ENCODE results near the gene PDE6B. TPM values are rescaled to one million over a fixed set of nuclear protein-coding genes. Genes with fewer than 3 reads are reported as not detected.

PDE6B gene
- total and polyA plus RNA-seq, 4 donors, result 1.1 to 4.0 (median 2.1) TPM

DNA sequence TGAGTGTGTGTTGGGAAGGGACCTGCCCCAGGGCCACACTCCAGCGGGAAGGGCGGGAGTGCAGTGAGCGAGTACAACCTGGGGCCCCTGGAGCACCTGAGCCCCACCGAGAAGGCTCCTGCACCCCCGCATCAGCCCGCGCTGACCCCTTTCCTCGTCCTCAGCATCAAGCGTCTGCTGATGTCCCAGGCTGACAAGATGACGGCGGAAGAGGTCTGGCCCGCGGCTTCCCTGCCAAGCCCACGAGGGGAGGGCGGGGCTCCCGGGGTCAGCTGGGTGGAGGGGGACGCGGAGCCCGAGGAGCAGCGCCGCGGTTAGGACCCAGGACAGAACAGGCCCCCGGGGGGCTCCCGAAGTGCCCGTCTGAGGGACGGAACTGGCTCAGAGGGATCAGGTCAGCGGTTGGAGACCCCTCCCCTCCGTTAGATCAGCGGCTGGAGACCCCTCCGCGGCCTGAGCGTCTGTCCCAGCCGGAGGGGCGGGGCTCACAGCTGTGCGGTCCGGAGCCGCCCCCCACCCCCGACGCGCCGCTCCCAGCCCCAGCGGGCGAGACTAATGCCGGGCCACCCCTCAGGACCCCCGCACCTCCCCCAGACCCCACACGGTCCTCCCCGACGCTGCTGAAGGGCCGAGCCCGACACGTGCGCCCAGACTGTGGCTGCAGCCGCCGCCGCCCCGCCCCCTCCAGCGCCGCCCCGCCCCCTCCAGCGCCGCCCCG is 55.7 kb downstream of the PDE6B start:
- no peaks in the 10 kb centered on the region for H3K36me3 ChIP-seq (ENCODE audit: control insufficient read depth in 1 of 2, insufficient read depth in 2 of 2, low read length in 1 of 2)
- DNase-seq (peak; percentile 84 to 87), ATAC-seq (ENCODE audit: low FRiP score) (no peak)
- intact Hi-C loops (cut with DNase I), result no loop called here
- H3K9me3 ChIP-seq (ENCODE audit: control insufficient read depth, low read length), result no peaks in the 10 kb centered on the region
- no peaks in the 10 kb centered on the region for H3K27me3 ChIP-seq (ENCODE audit: control insufficient read depth in 1 of 2, insufficient read depth in 2 of 2, low read length in 1 of 2)
- H3K4me1 ChIP-seq (ENCODE audit: control insufficient read depth in 1 of 2, insufficient read depth in 2 of 2, low read length in 2 of 2), result no peaks in the 10 kb centered on the region
- no peak overlapping the region for H3K27ac ChIP-seq (ENCODE audit: low read depth in 1 of 2, low read length in 2 of 2)
- H3K4me3 ChIP-seq (ENCODE audit: low read length in 2 of 2), result no peak overlapping the region
- WGBS, 2 donors, result 4 to 9% methylated on average over 24 to 58 of the region's 62 CpGs

GRCh38 chr4:681736-682451 is 56.5 kb downstream of the PDE6B start:
- 82 to 91% methylated on average over 43 to 58 of the region's 58 CpGs for WGBS, 2 donors
- H3K36me3 ChIP-seq (ENCODE audit: control insufficient read depth in 1 of 2, insufficient read depth in 2 of 2, low read length in 1 of 2), result no peaks in the 10 kb centered on the region
- H3K9me3 ChIP-seq (ENCODE audit: control insufficient read depth, low read length), result no peaks in the 10 kb centered on the region
- no peak for ATAC-seq (ENCODE audit: low FRiP score)
- DNase-seq, result peak; percentile 58 to 77
- H3K4me1 ChIP-seq (ENCODE audit: control insufficient read depth in 1 of 2, insufficient read depth in 2 of 2, low read length in 2 of 2), result no peaks in the 10 kb centered on the region
- no peak overlapping the region for H3K27ac ChIP-seq (ENCODE audit: low read depth in 1 of 2, low read length in 2 of 2)
- H3K27me3 ChIP-seq (ENCODE audit: control insufficient read depth in 1 of 2, insufficient read depth in 2 of 2, low read length in 1 of 2), result no peaks in the 10 kb centered on the region
- intact Hi-C loops (cut with DNase I), result no loop called here
- no peak overlapping the region for H3K4me3 ChIP-seq (ENCODE audit: low read length in 2 of 2)

DNA sequence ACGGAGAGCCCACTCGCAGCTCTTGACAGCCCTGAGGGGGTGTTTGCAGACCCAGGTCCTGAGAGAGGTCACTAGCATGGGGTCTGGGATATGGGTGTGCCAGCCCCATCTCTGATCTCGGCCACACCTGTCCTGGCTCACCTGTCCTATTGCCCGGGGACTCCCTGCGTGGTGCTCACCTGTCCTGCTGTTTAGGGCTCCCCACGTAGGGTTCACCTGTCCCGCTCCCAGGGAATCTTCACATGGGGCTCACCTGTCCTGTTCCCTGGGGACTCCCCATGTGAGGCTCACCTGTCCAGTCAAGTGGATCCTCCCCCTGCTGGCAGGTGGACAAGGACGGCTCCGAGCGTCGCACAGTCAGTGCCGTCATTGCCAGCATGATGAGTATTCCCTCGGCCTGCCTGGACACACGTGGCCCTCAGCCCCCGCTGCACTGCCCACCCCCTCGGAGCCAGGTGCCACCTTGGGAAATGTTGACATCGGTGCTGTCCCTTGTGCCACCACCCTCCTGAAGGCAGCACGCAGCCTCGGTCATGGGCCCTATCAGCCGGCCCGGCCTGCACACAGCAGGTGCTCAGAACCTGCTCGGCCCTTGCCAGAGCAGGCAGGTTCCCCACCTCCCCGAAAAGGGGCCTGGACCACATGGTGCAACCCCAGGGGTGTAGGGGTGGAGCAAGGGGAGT is 57.3 kb downstream of the PDE6B start:
- H3K36me3 ChIP-seq (ENCODE audit: control insufficient read depth in 1 of 2, insufficient read depth in 2 of 2, low read length in 1 of 2), result no peaks in the 10 kb centered on the region
- no peaks in the 10 kb centered on the region for H3K4me1 ChIP-seq (ENCODE audit: control insufficient read depth in 1 of 2, insufficient read depth in 2 of 2, low read length in 2 of 2)
- H3K4me3 ChIP-seq (ENCODE audit: low read length in 2 of 2), result no peak overlapping the region
- H3K27me3 ChIP-seq (ENCODE audit: control insufficient read depth in 1 of 2, insufficient read depth in 2 of 2, low read length in 1 of 2), result no peaks in the 10 kb centered on the region
- H3K27ac ChIP-seq (ENCODE audit: low read depth in 1 of 2, low read length in 2 of 2), result no peak overlapping the region
- 93% methylated on average over 23 of the region's 23 CpGs for WGBS, 2 donors
- intact Hi-C loops (cut with DNase I), result no loop called here
- H3K9me3 ChIP-seq (ENCODE audit: control insufficient read depth, low read length), result no peaks in the 10 kb centered on the region
- ATAC-seq (ENCODE audit: low FRiP score), result no peak
- DNase-seq, result peak in 1 of 2 donors; percentile 49

DNA sequence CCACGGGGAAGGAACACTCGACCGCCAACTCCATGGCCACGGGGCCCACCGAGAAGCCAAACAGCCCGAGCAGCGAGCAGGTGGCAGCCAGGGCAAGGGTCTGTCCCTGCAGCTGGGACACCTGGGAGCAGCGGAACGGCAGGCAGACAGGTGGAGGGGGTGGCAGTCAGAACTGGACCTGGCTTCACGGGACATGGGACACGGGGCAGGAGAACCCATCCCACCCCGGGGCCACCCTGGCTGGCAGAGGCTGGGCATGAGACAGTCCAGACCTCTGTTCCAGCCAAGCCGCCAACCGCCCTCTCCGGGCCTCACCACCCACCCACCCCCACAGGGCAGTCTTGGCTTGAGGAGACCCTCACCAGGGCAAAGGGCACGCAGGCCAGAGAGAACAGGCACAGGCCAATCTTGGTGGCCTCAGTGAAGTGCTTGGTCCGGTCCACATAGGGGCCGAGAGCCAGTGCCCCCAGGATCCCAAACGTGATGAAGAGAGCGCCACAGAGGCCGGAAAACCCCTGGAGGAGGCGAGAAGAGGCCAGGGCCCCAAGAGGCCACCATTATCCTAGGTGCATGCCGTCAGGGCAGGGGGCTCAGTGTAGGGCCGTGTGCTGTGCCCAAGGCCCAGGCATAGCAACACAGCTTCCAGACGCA is 58.0 kb downstream of the PDE6B start:
- no peaks in the 10 kb centered on the region for H3K27me3 ChIP-seq (ENCODE audit: control insufficient read depth in 1 of 2, insufficient read depth in 2 of 2, low read length in 1 of 2)
- ATAC-seq (ENCODE audit: low FRiP score) (no peak), DNase-seq (peak in 1 of 2 donors; percentile 48)
- H3K27ac ChIP-seq (ENCODE audit: low read depth in 1 of 2, low read length in 2 of 2), result no peak overlapping the region
- WGBS, 2 donors, result 86% methylated on average over 25 of the region's 25 CpGs
- H3K9me3 ChIP-seq (ENCODE audit: control insufficient read depth, low read length), result no peaks in the 10 kb centered on the region
- H3K4me3 ChIP-seq (ENCODE audit: low read length in 2 of 2), result no peak overlapping the region
- intact Hi-C loops (cut with DNase I), result no loop called here
- no peaks in the 10 kb centered on the region for H3K36me3 ChIP-seq (ENCODE audit: control insufficient read depth in 1 of 2, insufficient read depth in 2 of 2, low read length in 1 of 2)
- no peaks in the 10 kb centered on the region for H3K4me1 ChIP-seq (ENCODE audit: control insufficient read depth in 1 of 2, insufficient read depth in 2 of 2, low read length in 2 of 2)

- ATAC-seq (ENCODE audit: low FRiP score), result peak; percentile 26
- no peaks in the 10 kb centered on the region for H3K27me3 ChIP-seq (ENCODE audit: control insufficient read depth in 1 of 2, insufficient read depth in 2 of 2, low read length in 1 of 2)
These were observed 58.7 kb downstream of the PDE6B start for GRCh38 chr4:683982-684622.

GRCh38 chr4:684623-685327 is 59.4 kb downstream of the PDE6B start:
- H3K4me1 ChIP-seq (ENCODE audit: control insufficient read depth in 1 of 2, insufficient read depth in 2 of 2, low read length in 2 of 2), result no peaks in the 10 kb centered on the region
- no peak for ATAC-seq (ENCODE audit: low FRiP score)
- peak in 1 of 2 donors; percentile 53 for DNase-seq
- no peaks in the 10 kb centered on the region for H3K36me3 ChIP-seq (ENCODE audit: control insufficient read depth in 1 of 2, insufficient read depth in 2 of 2, low read length in 1 of 2)
- WGBS, 2 donors, result 84 to 87% methylated on average over 21 of the region's 21 CpGs
- intact Hi-C loops (cut with DNase I), result no loop called here
- H3K27ac ChIP-seq (ENCODE audit: low read depth in 1 of 2, low read length in 2 of 2), result no peak overlapping the region
- no peaks in the 10 kb centered on the region for H3K9me3 ChIP-seq (ENCODE audit: control insufficient read depth, low read length)
- no peaks in the 10 kb centered on the region for H3K27me3 ChIP-seq (ENCODE audit: control insufficient read depth in 1 of 2, insufficient read depth in 2 of 2, low read length in 1 of 2)
- H3K4me3 ChIP-seq (ENCODE audit: low read length in 2 of 2), result no peak overlapping the region

More at GRCh38 chr4:683982-684622, 58.7 kb downstream of the PDE6B start:
- H3K4me1 ChIP-seq (ENCODE audit: control insufficient read depth in 1 of 2, insufficient read depth in 2 of 2, low read length in 2 of 2), result no peaks in the 10 kb centered on the region
- H3K4me3 ChIP-seq (ENCODE audit: low read length in 2 of 2), result no peak overlapping the region
- intact Hi-C loops (cut with DNase I), result no loop called here
- no peak overlapping the region for H3K27ac ChIP-seq (ENCODE audit: low read depth in 1 of 2, low read length in 2 of 2)
- H3K36me3 ChIP-seq (ENCODE audit: control insufficient read depth in 1 of 2, insufficient read depth in 2 of 2, low read length in 1 of 2), result no peaks in the 10 kb centered on the region
- DNase-seq, result peak; percentile 76 to 82
- WGBS, 2 donors, result 50 to 55% methylated on average over 18 to 19 of the region's 19 CpGs
- H3K9me3 ChIP-seq (ENCODE audit: control insufficient read depth, low read length), result no peaks in the 10 kb centered on the region

- intact Hi-C loops (cut with DNase I), result no loop called here
- no peak overlapping the region for H3K27ac ChIP-seq (ENCODE audit: low read depth in 1 of 2, low read length in 2 of 2)
- WGBS, 2 donors, result 93 to 94% methylated on average over 33 to 37 of the region's 37 CpGs
- H3K36me3 ChIP-seq (ENCODE audit: control insufficient read depth in 1 of 2, insufficient read depth in 2 of 2, low read length in 1 of 2), result no peaks in the 10 kb centered on the region
- no peak for ATAC-seq (ENCODE audit: low FRiP score)
- H3K4me1 ChIP-seq (ENCODE audit: control insufficient read depth in 1 of 2, insufficient read depth in 2 of 2, low read length in 2 of 2), result no peaks in the 10 kb centered on the region
- DNase-seq, result peak in 1 of 2 donors; percentile 46
- no peaks in the 10 kb centered on the region for H3K27me3 ChIP-seq (ENCODE audit: control insufficient read depth in 1 of 2, insufficient read depth in 2 of 2, low read length in 1 of 2)
- no peak overlapping the region for H3K4me3 ChIP-seq (ENCODE audit: low read length in 2 of 2)
- H3K9me3 ChIP-seq (ENCODE audit: control insufficient read depth, low read length), result no peaks in the 10 kb centered on the region
These were observed 60.5 kb downstream of the PDE6B start for GRCh38 chr4:685679-686412.
